ENCODE results near the gene SNX5. TPM values are rescaled to one million over a fixed set of nuclear protein-coding genes. Genes with fewer than 3 reads are reported as not detected.

The SNX5 gene
- total RNA-seq, 2 experiments from 2014 or later: 228 to 237 TPM

DNA sequence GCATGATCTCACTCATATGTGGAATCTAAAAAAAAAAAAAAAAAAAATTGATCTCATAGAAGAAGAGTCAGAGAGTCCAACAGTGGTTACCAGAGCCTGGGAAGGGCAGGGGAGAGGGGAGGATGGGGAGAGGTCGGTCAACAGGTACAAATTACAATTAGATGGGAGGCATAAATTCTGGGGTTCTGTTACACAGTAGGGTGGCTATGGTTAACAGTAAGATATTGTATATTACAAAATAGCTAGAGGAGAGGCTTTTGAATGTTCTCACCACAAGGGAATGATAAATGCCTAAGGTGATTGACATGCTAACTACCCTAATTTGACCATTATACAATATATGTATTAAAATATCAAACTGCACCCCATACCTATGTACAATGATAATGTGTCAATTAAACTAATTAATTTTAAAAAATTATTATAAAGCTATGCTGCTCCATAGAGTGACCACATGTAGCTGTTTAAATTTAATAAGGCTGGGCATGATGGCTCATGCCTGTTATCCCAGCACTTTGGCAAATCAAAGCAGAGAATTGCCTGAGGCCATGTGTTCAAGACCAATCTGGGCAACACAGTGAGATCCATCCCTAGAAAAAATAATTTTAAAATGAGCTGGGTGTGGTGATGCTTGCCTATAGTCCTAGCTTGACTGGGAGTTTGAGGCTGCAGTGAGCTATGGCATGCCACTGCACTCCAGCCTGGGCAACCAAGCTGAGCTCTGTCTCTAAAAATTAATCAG, 70.9 kb downstream of the SNX5 start:
- no peaks in the 10 kb centered on the region for H3K36me3 Mint-ChIP-seq (ENCODE audit: low read depth)
- no peak for DNase-seq
- H3K4me1 Mint-ChIP-seq (ENCODE audit: low read depth): peaks cover 12% of the 10 kb centered on the region
- H3K9me3 Mint-ChIP-seq: no peaks in the 10 kb centered on the region
- CTCF ChIA-PET: interaction anchor here (0.6 to 2.4 kb wide), 24 partner anchors 7 to 397 kb away, joined by 3 to 17 read pairs (median 3); partner anchors contain the start of gene RRBP1
- intact Hi-C loops (cut with micrococcal nuclease): loop anchor here (1.0 to 10.0 kb wide), 7 partner anchors 95 to 393 kb away; partner anchors contain the start of gene RRBP1
- peaks cover 27% of the 10 kb centered on the region for H3K27me3 Mint-ChIP-seq (ENCODE audit: low read depth)
- no peak overlapping the region for H3K27ac Mint-ChIP-seq
- no peak overlapping the region for H3K4me3 Mint-ChIP-seq

GRCh38 chr20:17896771-17897369, 71.7 kb downstream of the SNX5 start:
- Mint-ChIP-seq H3K9me3 (no peaks in the 10 kb centered on the region), H3K4me1 (ENCODE audit: low read depth) (peaks cover 12% of the 10 kb centered on the region), H3K27ac (no peak overlapping the region), H3K27me3 (ENCODE audit: low read depth) (peaks cover 28% of the 10 kb centered on the region), H3K36me3 (ENCODE audit: low read depth) (no peaks in the 10 kb centered on the region), H3K4me3 (no peak overlapping the region)
- CTCF ChIA-PET: interaction anchor here (1.3 to 2.4 kb wide), 5 partner anchors 34 to 391 kb away, joined by 3 to 17 read pairs (median 8); partner anchors contain the start of gene RRBP1
- intact Hi-C loops (cut with micrococcal nuclease): loop anchor here (5.0 to 10.0 kb wide), 2 partner anchors 95 to 378 kb away; no protein-coding TSS in a partner anchor
- DNase-seq: no peak

DNA sequence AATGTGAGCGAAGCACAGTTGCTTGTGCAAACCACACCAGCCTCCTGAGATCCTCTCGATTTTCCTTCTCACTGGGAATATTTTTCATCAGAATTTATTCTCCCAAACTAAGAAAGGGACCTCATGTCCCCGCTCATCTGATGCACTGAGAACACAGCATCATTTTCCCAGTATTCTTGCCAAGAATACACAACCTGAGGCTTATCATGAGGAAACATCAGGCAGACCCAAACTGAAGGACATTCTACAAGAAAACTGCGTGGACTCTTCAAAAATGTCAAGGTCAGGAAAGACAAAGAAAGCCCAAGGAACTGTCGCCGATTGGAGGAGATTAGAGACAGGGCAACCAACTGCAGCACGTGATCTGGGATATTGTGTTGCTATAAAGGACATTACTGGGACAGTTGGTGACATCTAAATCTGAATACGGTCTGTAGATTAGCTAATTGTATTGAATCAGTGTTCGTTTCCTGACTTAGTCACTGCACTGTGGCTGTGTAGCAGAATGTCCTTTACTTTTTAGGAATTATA, 72.3 kb downstream of the SNX5 start:
- CTCF ChIA-PET: interaction anchor here (0.7 to 1.6 kb wide), 6 partner anchors 24 to 391 kb away, joined by 3 to 9 read pairs (median 4); partner anchors contain the start of gene RRBP1
- Mint-ChIP-seq H3K36me3 (ENCODE audit: low read depth) (no peaks in the 10 kb centered on the region), H3K9me3 (no peaks in the 10 kb centered on the region), H3K27ac (no peak overlapping the region), H3K4me3 (no peak overlapping the region), H3K4me1 (ENCODE audit: low read depth) (peaks cover 12% of the 10 kb centered on the region), H3K27me3 (ENCODE audit: low read depth) (peaks cover 28% of the 10 kb centered on the region)
- intact Hi-C loops (cut with micrococcal nuclease): loop anchor here (5.0 to 10.0 kb wide), 2 partner anchors 94 to 379 kb away; no protein-coding TSS in a partner anchor
- DNase-seq: no peak

DNA sequence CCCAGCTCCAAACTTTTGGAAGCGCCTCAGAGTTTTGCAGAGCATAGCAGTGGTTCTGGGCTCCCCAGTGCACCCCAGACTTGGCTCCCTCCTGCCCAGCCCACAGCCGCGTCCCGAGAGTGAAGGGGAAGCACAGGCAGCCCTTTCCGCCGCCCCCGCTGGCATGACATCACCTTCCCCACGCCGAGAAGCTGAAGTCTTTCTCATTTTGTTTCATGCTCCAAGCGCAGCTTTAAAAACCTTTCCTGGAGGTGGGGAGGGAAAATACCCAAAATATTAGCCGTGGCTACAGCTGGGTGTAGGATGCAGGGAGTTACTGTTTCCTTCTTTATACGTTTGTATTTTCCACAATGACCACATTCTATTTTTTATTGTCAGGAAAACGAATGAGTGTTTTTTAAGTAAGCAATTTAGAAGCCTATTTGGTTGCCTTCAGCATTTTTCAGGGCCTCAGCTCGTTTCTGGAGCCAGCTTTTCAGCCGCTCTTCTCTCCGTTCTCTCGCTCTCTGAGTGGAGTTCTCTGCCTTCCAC, 72.9 kb downstream of the SNX5 start:
- DNase-seq: peak; percentile 86
- Mint-ChIP-seq H3K36me3 (ENCODE audit: low read depth) (no peaks in the 10 kb centered on the region), H3K9me3 (no peaks in the 10 kb centered on the region), H3K27me3 (ENCODE audit: low read depth) (peaks cover 28% of the 10 kb centered on the region), H3K27ac (no peak overlapping the region), H3K4me1 (ENCODE audit: low read depth) (peaks cover 12% of the 10 kb centered on the region), H3K4me3 (peak overlapping the region; percentile 38)
- intact Hi-C loops (cut with micrococcal nuclease): loop anchor here (5.0 to 10.0 kb wide), 2 partner anchors 93 to 379 kb away; no protein-coding TSS in a partner anchor
- CTCF ChIA-PET: interaction anchor here (0.7 to 1.6 kb wide), 9 partner anchors 17 to 391 kb away, joined by 3 to 9 read pairs (median 4); partner anchors contain the start of gene RRBP1

- peaks cover 27% of the 10 kb centered on the region for H3K27me3 Mint-ChIP-seq (ENCODE audit: low read depth)
- DNase-seq: no peak
- H3K4me1 Mint-ChIP-seq (ENCODE audit: low read depth): peaks cover 12% of the 10 kb centered on the region
- peaks cover 4% of the 10 kb centered on the region for H3K9me3 Mint-ChIP-seq
- H3K27ac Mint-ChIP-seq: no peak overlapping the region
- H3K4me3 Mint-ChIP-seq: no peak overlapping the region
- intact Hi-C loops (cut with micrococcal nuclease): loop anchor here (10.0 kb wide), 1 partner anchor 381 kb away; no protein-coding TSS in a partner anchor
- no peaks in the 10 kb centered on the region for H3K36me3 Mint-ChIP-seq (ENCODE audit: low read depth)
- CTCF ChIA-PET: no interaction called here
Measured at GRCh38 chr20:17893445-17893844, 75.1 kb downstream of the SNX5 start.

- CTCF ChIA-PET: interaction anchor here (0.6 to 0.8 kb wide), 2 partner anchors 20 to 571 kb away, joined by 3 read pairs; no protein-coding TSS in a partner anchor
- H3K27ac Mint-ChIP-seq: no peak overlapping the region
- peaks cover 4% of the 10 kb centered on the region for H3K9me3 Mint-ChIP-seq
- DNase-seq: no peak
- intact Hi-C loops (cut with micrococcal nuclease): loop anchor here (10.0 kb wide), 1 partner anchor 382 kb away; no protein-coding TSS in a partner anchor
- peaks cover 25% of the 10 kb centered on the region for H3K27me3 Mint-ChIP-seq (ENCODE audit: low read depth)
- H3K4me1 Mint-ChIP-seq (ENCODE audit: low read depth): peaks cover 12% of the 10 kb centered on the region
- no peak overlapping the region for H3K4me3 Mint-ChIP-seq
- H3K36me3 Mint-ChIP-seq (ENCODE audit: low read depth): no peaks in the 10 kb centered on the region
Measured at GRCh38 chr20:17892189-17892938, 76.2 kb downstream of the SNX5 start.

Other genes with a start within 250 kb of the SNX5 start
- 10 to 100 TPM; 28.7 to 30.6 TPM for gene MGME1, start 224 bp upstream of the SNX5 start, total RNA-seq
- not detected for gene OVOL2, start 89.1 kb upstream of the SNX5 start, total RNA-seq
- 10 to 100 TPM; 10.3 to 12.9 TPM for gene KAT14, start 169.1 kb upstream of the SNX5 start, total RNA-seq
- 10 to 100 TPM; 16.7 to 17.9 TPM for gene PET117, start 169.1 kb upstream of the SNX5 start, total RNA-seq

Data from activated naive CD4-positive, alpha-beta T cell treated with anti-CD3 and anti-CD28 coated beads for 36 hours (primary cell).